ENCODE results near the gene SDK1. TPM values are rescaled to one million over a fixed set of nuclear protein-coding genes. Genes with fewer than 3 reads are reported as not detected.

Gene SDK1
- total and polyA plus RNA-seq, 2 experiments from 2014 or later = 2.1 to 10.0 TPM

DNA sequence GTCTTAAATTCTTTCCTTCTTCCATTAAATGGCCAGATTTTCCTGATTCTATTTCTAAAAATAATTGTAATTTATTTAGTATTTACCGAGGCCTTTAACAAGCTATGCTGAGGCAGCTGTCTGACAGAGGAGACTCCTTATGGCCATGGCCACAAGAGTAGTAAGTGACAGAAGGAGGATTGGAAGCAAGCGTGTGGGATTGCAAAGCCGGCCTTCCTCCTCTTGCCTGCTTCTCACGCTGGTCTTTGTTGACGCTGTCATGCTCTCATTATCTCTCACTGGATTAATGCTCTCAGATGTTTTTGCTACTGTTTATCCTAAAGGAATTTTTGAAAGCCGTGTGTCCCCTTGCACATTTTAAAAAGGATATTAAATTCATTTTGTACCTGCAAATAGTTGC is 546.3 kb downstream of the SDK1 start:
- H3K36me3 Mint-ChIP-seq (ENCODE audit: low read depth) = no peaks in the 10 kb centered on the region
- ATAC-seq = no peak
- no peak overlapping the region for H3K4me2 ChIP-seq
- no peak overlapping the region for H3K27ac Mint-ChIP-seq
- H3K27ac ChIP-seq (ENCODE audit: low read depth) = no peak overlapping the region
- TF ChIP-seq EZH2 (IDR thresholded peaks at IDR 0.05; ENCODE audit: low read depth, unreplicated experiment) (no peak), POLR2AphosphoS5 (IDR thresholded peaks at IDR 0.05; ENCODE audit: low read depth) (no peak), ZNF114 (CRISPR knock-in tag; IDR thresholded peaks at IDR 0.05) (no peak), ZNF331 (CRISPR knock-in tag; IDR thresholded peaks at IDR 0.05; ENCODE audit: low read depth) (no peak)
- H3K27me3 ChIP-seq (ENCODE audit: insufficient read depth) = no peaks in the 10 kb centered on the region
- no peaks in the 10 kb centered on the region for H3F3A ChIP-seq (replicated peaks; ENCODE audit: low read depth)
- H3K79me2 ChIP-seq (replicated peaks; ENCODE audit: insufficient read depth) = no peaks in the 10 kb centered on the region
- no peaks in the 10 kb centered on the region for H3K4me1 ChIP-seq (ENCODE audit: insufficient read depth)
- no peaks in the 10 kb centered on the region for H4K20me1 ChIP-seq (replicated peaks; ENCODE audit: insufficient read depth)
- H3K4me3 ChIP-seq = no peak overlapping the region
- H3K4me1 Mint-ChIP-seq = no peaks in the 10 kb centered on the region
- H3K36me3 ChIP-seq (ENCODE audit: insufficient read depth) = no peaks in the 10 kb centered on the region
- DNase-seq (ENCODE audit: low spot score) = no peak
- no peak overlapping the region for H3K4me3 Mint-ChIP-seq
- no peaks in the 10 kb centered on the region for H3K27me3 Mint-ChIP-seq (ENCODE audit: insufficient read depth, low read depth, poor library complexity)
- H3K9me3 Mint-ChIP-seq = no peaks in the 10 kb centered on the region
- H3K9me2 ChIP-seq (ENCODE audit: insufficient read depth) = peaks cover 4% of the 10 kb centered on the region; the same call in 1 of the 2 replicates
- no peak overlapping the region for H2AFZ ChIP-seq

DNA sequence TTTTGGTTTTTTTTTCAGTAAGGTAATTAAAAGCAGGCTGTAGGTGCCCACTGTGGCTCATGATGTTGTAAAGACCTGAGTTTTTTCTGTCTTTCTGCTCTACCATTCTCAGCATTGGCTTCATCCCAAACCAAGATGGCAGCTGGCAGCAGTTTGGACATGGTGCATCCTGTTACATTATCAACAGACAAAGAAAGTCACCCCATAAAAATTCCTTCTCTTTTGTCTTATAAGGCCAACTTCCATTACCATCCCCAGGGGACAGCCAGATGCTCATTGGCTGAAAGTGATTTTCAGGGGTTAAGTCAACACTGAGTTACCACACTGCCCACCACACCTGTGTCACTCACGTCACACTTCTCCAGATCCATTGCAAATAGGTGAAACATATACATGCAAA is 558.4 kb downstream of the SDK1 start:
- Histone ChIP-seq H2AFZ (no peak overlapping the region), H3K4me1 (ENCODE audit: insufficient read depth) (peaks cover 16% of the 10 kb centered on the region), H3K9me2 (ENCODE audit: insufficient read depth) (no peaks in the 10 kb centered on the region; the same call in 1 of the 2 replicates), H3K4me3 (no peak overlapping the region), H3K4me2 (no peak overlapping the region), H4K20me1 (replicated peaks; ENCODE audit: insufficient read depth) (no peaks in the 10 kb centered on the region), H3K27me3 (ENCODE audit: insufficient read depth) (no peaks in the 10 kb centered on the region), H3F3A (replicated peaks; ENCODE audit: low read depth) (no peaks in the 10 kb centered on the region), H3K27ac (ENCODE audit: low read depth) (no peak overlapping the region), H3K36me3 (ENCODE audit: insufficient read depth) (no peaks in the 10 kb centered on the region), H3K79me2 (replicated peaks; ENCODE audit: insufficient read depth) (no peaks in the 10 kb centered on the region)
- Mint-ChIP-seq H3K4me1 (peaks cover 21% of the 10 kb centered on the region), H3K9me3 (no peaks in the 10 kb centered on the region), H3K36me3 (ENCODE audit: low read depth) (peaks cover 3% of the 10 kb centered on the region; the same call in 1 of the 3 replicates), H3K4me3 (no peak overlapping the region), H3K27me3 (ENCODE audit: insufficient read depth, low read depth, poor library complexity) (no peaks in the 10 kb centered on the region), H3K27ac (no peak overlapping the region)
- no peak for ATAC-seq
- no peak for DNase-seq (ENCODE audit: low spot score)
- TF ChIP-seq NANOG (IDR thresholded peaks at IDR 0.05; ENCODE audit: borderline replicate concordance) (no peak), POLR2AphosphoS5 (IDR thresholded peaks at IDR 0.05; ENCODE audit: low read depth) (no peak), STAT1 (IDR thresholded peaks at IDR 0.05; ENCODE audit: unreplicated experiment) (no peak), CREB1 (CRISPR knock-in tag; IDR thresholded peaks at IDR 0.05; ENCODE audit: low read depth) (no peak), EZH2 (IDR thresholded peaks at IDR 0.05; ENCODE audit: low read depth, unreplicated experiment) (no peak), JUNB (IDR thresholded peaks at IDR 0.05; ENCODE audit: unreplicated experiment) (no peak), ZNF114 (CRISPR knock-in tag; IDR thresholded peaks at IDR 0.05) (no peak), ZNF331 (CRISPR knock-in tag; IDR thresholded peaks at IDR 0.05; ENCODE audit: low read depth) (no peak), EZH2phosphoT487 (IDR thresholded peaks at IDR 0.05; ENCODE audit: unreplicated experiment) (no peak)
- TF ChIP-seq, protein P1, sequence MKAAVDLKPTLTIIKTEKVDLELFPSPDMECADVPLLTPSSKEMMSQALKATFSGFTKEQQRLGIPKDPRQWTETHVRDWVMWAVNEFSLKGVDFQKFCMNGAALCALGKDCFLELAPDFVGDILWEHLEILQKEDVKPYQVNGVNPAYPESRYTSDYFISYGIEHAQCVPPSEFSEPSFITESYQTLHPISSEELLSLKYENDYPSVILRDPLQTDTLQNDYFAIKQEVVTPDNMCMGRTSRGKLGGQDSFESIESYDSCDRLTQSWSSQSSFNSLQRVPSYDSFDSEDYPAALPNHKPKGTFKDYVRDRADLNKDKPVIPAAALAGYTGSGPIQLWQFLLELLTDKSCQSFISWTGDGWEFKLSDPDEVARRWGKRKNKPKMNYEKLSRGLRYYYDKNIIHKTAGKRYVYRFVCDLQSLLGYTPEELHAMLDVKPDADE (IDR thresholded peaks at IDR 0.05) = no peak
- TF ChIP-seq, protein P2, sequence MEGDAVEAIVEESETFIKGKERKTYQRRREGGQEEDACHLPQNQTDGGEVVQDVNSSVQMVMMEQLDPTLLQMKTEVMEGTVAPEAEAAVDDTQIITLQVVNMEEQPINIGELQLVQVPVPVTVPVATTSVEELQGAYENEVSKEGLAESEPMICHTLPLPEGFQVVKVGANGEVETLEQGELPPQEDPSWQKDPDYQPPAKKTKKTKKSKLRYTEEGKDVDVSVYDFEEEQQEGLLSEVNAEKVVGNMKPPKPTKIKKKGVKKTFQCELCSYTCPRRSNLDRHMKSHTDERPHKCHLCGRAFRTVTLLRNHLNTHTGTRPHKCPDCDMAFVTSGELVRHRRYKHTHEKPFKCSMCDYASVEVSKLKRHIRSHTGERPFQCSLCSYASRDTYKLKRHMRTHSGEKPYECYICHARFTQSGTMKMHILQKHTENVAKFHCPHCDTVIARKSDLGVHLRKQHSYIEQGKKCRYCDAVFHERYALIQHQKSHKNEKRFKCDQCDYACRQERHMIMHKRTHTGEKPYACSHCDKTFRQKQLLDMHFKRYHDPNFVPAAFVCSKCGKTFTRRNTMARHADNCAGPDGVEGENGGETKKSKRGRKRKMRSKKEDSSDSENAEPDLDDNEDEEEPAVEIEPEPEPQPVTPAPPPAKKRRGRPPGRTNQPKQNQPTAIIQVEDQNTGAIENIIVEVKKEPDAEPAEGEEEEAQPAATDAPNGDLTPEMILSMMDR (conservative IDR thresholded peaks at IDR 0.05; ENCODE audit: low read depth in 2 of 2) = no peak
- TF ChIP-seq, protein P3, sequence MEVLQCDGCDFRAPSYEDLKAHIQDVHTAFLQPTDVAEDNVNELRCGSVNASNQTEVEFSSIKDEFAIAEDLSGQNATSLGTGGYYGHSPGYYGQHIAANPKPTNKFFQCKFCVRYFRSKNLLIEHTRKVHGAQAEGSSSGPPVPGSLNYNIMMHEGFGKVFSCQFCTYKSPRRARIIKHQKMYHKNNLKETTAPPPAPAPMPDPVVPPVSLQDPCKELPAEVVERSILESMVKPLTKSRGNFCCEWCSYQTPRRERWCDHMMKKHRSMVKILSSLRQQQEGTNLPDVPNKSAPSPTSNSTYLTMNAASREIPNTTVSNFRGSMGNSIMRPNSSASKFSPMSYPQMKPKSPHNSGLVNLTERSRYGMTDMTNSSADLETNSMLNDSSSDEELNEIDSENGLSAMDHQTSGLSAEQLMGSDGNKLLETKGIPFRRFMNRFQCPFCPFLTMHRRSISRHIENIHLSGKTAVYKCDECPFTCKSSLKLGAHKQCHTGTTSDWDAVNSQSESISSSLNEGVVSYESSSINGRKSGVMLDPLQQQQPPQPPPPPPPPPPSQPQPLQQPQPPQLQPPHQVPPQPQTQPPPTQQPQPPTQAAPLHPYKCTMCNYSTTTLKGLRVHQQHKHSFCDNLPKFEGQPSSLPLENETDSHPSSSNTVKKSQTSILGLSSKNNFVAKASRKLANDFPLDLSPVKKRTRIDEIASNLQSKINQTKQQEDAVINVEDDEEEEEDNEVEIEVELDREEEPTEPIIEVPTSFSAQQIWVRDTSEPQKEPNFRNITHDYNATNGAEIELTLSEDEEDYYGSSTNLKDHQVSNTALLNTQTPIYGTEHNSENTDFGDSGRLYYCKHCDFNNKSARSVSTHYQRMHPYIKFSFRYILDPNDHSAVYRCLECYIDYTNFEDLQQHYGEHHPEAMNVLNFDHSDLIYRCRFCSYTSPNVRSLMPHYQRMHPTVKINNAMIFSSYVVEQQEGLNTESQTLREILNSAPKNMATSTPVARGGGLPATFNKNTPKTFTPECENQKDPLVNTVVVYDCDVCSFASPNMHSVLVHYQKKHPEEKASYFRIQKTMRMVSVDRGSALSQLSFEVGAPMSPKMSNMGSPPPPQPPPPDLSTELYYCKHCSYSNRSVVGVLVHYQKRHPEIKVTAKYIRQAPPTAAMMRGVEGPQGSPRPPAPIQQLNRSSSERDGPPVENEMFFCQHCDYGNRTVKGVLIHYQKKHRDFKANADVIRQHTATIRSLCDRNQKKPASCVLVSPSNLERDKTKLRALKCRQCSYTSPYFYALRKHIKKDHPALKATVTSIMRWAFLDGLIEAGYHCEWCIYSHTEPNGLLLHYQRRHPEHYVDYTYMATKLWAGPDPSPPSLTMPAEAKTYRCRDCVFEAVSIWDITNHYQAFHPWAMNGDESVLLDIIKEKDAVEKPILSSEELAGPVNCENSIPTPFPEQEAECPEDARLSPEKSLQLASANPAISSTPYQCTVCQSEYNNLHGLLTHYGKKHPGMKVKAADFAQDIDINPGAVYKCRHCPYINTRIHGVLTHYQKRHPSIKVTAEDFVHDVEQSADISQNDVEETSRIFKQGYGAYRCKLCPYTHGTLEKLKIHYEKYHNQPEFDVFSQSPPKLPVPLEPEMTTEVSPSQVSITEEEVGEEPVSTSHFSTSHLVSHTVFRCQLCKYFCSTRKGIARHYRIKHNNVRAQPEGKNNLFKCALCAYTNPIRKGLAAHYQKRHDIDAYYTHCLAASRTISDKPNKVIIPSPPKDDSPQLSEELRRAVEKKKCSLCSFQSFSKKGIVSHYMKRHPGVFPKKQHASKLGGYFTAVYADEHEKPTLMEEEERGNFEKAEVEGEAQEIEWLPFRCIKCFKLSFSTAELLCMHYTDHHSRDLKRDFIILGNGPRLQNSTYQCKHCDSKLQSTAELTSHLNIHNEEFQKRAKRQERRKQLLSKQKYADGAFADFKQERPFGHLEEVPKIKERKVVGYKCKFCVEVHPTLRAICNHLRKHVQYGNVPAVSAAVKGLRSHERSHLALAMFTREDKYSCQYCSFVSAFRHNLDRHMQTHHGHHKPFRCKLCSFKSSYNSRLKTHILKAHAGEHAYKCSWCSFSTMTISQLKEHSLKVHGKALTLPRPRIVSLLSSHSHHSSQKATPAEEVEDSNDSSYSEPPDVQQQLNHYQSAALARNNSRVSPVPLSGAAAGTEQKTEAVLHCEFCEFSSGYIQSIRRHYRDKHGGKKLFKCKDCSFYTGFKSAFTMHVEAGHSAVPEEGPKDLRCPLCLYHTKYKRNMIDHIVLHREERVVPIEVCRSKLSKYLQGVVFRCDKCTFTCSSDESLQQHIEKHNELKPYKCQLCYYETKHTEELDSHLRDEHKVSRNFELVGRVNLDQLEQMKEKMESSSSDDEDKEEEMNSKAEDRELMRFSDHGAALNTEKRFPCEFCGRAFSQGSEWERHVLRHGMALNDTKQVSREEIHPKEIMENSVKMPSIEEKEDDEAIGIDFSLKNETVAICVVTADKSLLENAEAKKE (CRISPR knock-in tag; IDR thresholded peaks at IDR 0.05) = no peak

Measured in GM23338 (cell line).